Hematopoietic multipotent progenitor cell treated with erythropoietin and hydrocortisone succinate and interleukin-3 and kit ligand, for 17 days (in vitro differentiated cells): ENCODE measurements around the gene IFIT1B.
"Not testable (repeated sequence)": the region's sequence is repeated elsewhere in the genome, so short reads cannot be mapped to it uniquely, and the experiment has no call there.

ENCODE experiments used
- DNase-seq: peaks from one replicate; pipeline ENCODE4 v3.0.0-alpha.2; 2015; ENCODE audit warnings: low spot score

The IFIT1B gene

GRCh38 chr10:89382757-89383156, 4.9 kb downstream of the IFIT1B start:
- DNase-seq = no peak

GRCh38 chr10:89384474-89385340, 6.9 kb downstream of the IFIT1B start:
- DNase-seq = no peak

GRCh38 chr10:89388806-89389205, 10.9 kb downstream of the IFIT1B start:
- DNase-seq = no peak

GRCh38 chr10:89389254-89389653, 11.4 kb downstream of the IFIT1B start:
- peak; percentile 63 for DNase-seq

- peak; percentile 80 for DNase-seq
These were observed 12.8 kb downstream of the IFIT1B start for GRCh38 chr10:89390476-89391225.

GRCh38 chr10:89391226-89391576, 13.3 kb downstream of the IFIT1B start:
- DNase-seq = not testable (repeated sequence)

- DNase-seq = peak; percentile 78
These were observed 14.3 kb downstream of the IFIT1B start, which contains the start of gene IFIT1 for GRCh38 chr10:89391907-89392756. Gene IFIT1, plus strand, starts transcription at chr10:89392623. Its CDS starts 90 bp downstream, at chr10:89392713.

GRCh38 chr10:89392974-89393373, 15.1 kb downstream of the IFIT1B start:
- DNase-seq = no peak

- DNase-seq = no peak
These were observed 16.0 kb downstream of the IFIT1B start for GRCh38 chr10:89393898-89394297.

GRCh38 chr10:89395141-89395540, 17.3 kb downstream of the IFIT1B start:
- DNase-seq = no peak

GRCh38 chr10:89398003-89398749, 20.3 kb downstream of the IFIT1B start:
- no peak for DNase-seq

- DNase-seq = no peak
These were observed 22.1 kb downstream of the IFIT1B start for GRCh38 chr10:89399956-89400355.

- DNase-seq = no peak
These were observed 25.2 kb downstream of the IFIT1B start for GRCh38 chr10:89403043-89403442.

GRCh38 chr10:89404104-89405047, 26.5 kb downstream of the IFIT1B start:
- DNase-seq = no peak

GRCh38 chr10:89406178-89406577, 28.3 kb downstream of the IFIT1B start:
- not testable (repeated sequence) for DNase-seq

GRCh38 chr10:89407792-89408191, 29.9 kb downstream of the IFIT1B start:
- not testable (repeated sequence) for DNase-seq

GRCh38 chr10:89409282-89409681, 31.4 kb downstream of the IFIT1B start:
- DNase-seq = not testable (repeated sequence)

GRCh38 chr10:89410551-89410950, 32.7 kb downstream of the IFIT1B start:
- not testable (repeated sequence) for DNase-seq

- DNase-seq = peak; percentile 52
These were observed 33.3 kb downstream of the IFIT1B start for GRCh38 chr10:89411135-89411534.

GRCh38 chr10:89412276-89412675, 34.4 kb downstream of the IFIT1B start:
- DNase-seq = peak; percentile 68
